ENCODE results near the gene DDIT3.

The DDIT3 gene

DNA sequence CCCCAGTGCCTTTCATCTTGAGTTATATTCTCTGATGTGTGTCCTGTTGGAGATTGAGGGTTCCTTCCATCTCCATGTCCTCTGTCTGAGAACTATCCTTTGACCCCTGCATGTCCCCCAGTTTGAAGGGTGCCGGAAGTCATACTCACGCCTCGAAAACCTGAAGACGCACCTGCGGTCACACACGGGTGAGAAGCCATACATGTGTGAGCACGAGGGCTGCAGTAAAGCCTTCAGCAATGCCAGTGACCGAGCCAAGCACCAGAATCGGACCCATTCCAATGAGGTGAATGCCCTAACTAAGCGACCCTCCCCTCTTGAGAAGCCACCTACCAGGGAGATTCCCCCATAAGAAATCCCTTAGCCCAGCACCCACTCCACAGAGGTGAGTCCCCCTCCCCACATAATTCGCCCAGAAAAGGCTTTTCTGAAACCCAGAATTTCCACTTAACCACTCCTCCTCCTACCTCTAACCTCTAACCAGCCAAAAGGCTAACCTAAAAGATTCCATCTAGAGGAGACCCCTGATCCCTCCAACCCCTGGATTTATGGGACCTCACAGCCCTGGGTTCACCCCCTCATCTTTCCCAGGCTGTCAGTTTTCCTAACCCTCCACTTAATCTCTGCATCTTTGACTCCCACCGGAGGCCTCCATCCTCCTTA is 53.0 kb downstream of the DDIT3 start:
- TF ChIP-seq POLR2AphosphoS5 (IDR thresholded peaks at IDR 0.05; ENCODE audit: low read depth, low read length) (no peak), SIN3A (IDR thresholded peaks at IDR 0.05; ENCODE audit: borderline replicate concordance, insufficient read depth, low read length) (no peak), TAF1 (IDR thresholded peaks at IDR 0.05; ENCODE audit: borderline replicate concordance, insufficient read depth, low read length) (no peak), FOXP2 (optimal IDR thresholded peaks at IDR 0.05; ENCODE audit: borderline replicate concordance, extremely low read depth, extremely low read length, insufficient read depth) (no peak)
- TF ChIP-seq, protein P1, sequence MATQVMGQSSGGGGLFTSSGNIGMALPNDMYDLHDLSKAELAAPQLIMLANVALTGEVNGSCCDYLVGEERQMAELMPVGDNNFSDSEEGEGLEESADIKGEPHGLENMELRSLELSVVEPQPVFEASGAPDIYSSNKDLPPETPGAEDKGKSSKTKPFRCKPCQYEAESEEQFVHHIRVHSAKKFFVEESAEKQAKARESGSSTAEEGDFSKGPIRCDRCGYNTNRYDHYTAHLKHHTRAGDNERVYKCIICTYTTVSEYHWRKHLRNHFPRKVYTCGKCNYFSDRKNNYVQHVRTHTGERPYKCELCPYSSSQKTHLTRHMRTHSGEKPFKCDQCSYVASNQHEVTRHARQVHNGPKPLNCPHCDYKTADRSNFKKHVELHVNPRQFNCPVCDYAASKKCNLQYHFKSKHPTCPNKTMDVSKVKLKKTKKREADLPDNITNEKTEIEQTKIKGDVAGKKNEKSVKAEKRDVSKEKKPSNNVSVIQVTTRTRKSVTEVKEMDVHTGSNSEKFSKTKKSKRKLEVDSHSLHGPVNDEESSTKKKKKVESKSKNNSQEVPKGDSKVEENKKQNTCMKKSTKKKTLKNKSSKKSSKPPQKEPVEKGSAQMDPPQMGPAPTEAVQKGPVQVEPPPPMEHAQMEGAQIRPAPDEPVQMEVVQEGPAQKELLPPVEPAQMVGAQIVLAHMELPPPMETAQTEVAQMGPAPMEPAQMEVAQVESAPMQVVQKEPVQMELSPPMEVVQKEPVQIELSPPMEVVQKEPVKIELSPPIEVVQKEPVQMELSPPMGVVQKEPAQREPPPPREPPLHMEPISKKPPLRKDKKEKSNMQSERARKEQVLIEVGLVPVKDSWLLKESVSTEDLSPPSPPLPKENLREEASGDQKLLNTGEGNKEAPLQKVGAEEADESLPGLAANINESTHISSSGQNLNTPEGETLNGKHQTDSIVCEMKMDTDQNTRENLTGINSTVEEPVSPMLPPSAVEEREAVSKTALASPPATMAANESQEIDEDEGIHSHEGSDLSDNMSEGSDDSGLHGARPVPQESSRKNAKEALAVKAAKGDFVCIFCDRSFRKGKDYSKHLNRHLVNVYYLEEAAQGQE (IDR thresholded peaks at IDR 0.05; ENCODE audit: insufficient read depth in 1 of 2, low read depth in 2 of 2, low read length in 2 of 2): no peak

Data from PFSK-1 (cell line).